Glutamatergic neuron (in vitro differentiated cells): ENCODE measurements around the gene TBC1D21. TPM values are rescaled to one million over a fixed set of nuclear protein-coding genes. Genes with fewer than 3 reads are reported as not detected.

Source experiments
- DNase-seq: peaks from one replicate; pipeline ENCODE4 v3.0.0; 2022
- H3K27ac Mint-ChIP-seq: one replicate; pipeline ENCODE4 v1.8.0; 2020; ENCODE audit warnings: mild to moderate bottlenecking, mixed read lengths, inconsistent platforms; ENCODE audit not compliant: unreplicated experiment
- H3K27me3 Mint-ChIP-seq: one replicate; pipeline ENCODE4 v1.8.0; 2020; ENCODE audit warnings: mild to moderate bottlenecking, moderate library complexity, mixed read lengths, inconsistent platforms; ENCODE audit not compliant: unreplicated experiment
- H3K36me3 Mint-ChIP-seq: one replicate; pipeline ENCODE4 v1.8.0; 2020; ENCODE audit warnings: mild to moderate bottlenecking, mixed read lengths, inconsistent platforms; ENCODE audit not compliant: unreplicated experiment
- H3K4me1 Mint-ChIP-seq: one replicate; pipeline ENCODE4 v1.8.0; 2020; ENCODE audit warnings: mild to moderate bottlenecking, low read depth, mixed read lengths, inconsistent platforms; ENCODE audit not compliant: unreplicated experiment
- H3K4me3 Mint-ChIP-seq: one replicate; pipeline ENCODE4 v1.8.0; 2020; ENCODE audit warnings: mild to moderate bottlenecking, mixed read lengths, inconsistent platforms; ENCODE audit not compliant: unreplicated experiment
- H3K9me3 Mint-ChIP-seq: one replicate; pipeline ENCODE4 v1.8.0; 2020; ENCODE audit warnings: mild to moderate bottlenecking, moderate library complexity, mixed read lengths, inconsistent platforms; ENCODE audit not compliant: unreplicated experiment
- CTCF ChIP-seq: fragments of 200-600 bp; sonication (generic); IDR thresholded peaks from one replicate; pipeline ENCODE4 v1.5.0; 2021; ENCODE audit not compliant: partially characterized antibody, unreplicated experiment
- total RNA-seq: library from RNA; stranded (reverse); fragmentation: NEBNext Ultra II Directional; extraction: Animal tissue kit (Norgen Biotek cat#: 25700); gene quantifications from one replicate; pipeline ENCODE4 v1.2.1, GENCODE V29; 2021; ENCODE audit not compliant: unreplicated experiment

TBC1D21 gene
- total RNA-seq, 1 donor from 2014 or later: not detected

GRCh38 chr15:73886717-73887345 lies 13.5 kb downstream of the TBC1D21 start:
- H3K9me3 Mint-ChIP-seq: peaks cover 3% of the 10 kb centered on the region
- peaks cover 19% of the 10 kb centered on the region for H3K27me3 Mint-ChIP-seq
- no peak for DNase-seq
- H3K36me3 Mint-ChIP-seq: no peaks in the 10 kb centered on the region
- no peak overlapping the region for H3K27ac Mint-ChIP-seq
- H3K4me1 Mint-ChIP-seq: no peaks in the 10 kb centered on the region
- H3K4me3 Mint-ChIP-seq: no peak overlapping the region
- TF ChIP-seq CTCF: no peak

- Mint-ChIP-seq H3K4me3 (no peak overlapping the region), H3K27me3 (peaks cover 16% of the 10 kb centered on the region)
These were observed 14.1 kb downstream of the TBC1D21 start for GRCh38 chr15:73887481-73887880.

GRCh38 chr15:73888224-73889041 lies 15.1 kb downstream of the TBC1D21 start:
- Mint-ChIP-seq H3K27me3 (peaks cover 17% of the 10 kb centered on the region), H3K9me3 (peaks cover 10% of the 10 kb centered on the region), H3K4me3 (no peak overlapping the region), H3K4me1 (no peaks in the 10 kb centered on the region), H3K27ac (no peak overlapping the region), H3K36me3 (peaks cover 10% of the 10 kb centered on the region)
- no peak for TF ChIP-seq CTCF
- DNase-seq: no peak

More at GRCh38 chr15:73887481-73887880, 14.1 kb downstream of the TBC1D21 start:
- H3K9me3 Mint-ChIP-seq: peaks cover 5% of the 10 kb centered on the region
- TF ChIP-seq CTCF: no peak
- no peaks in the 10 kb centered on the region for H3K4me1 Mint-ChIP-seq
- no peak overlapping the region for H3K27ac Mint-ChIP-seq
- DNase-seq: no peak
- H3K36me3 Mint-ChIP-seq: peaks cover under 1% of the 10 kb centered on the region

- peak overlapping the region; percentile 53 for H3K27ac Mint-ChIP-seq
- no peak for DNase-seq
- no peak overlapping the region for H3K4me3 Mint-ChIP-seq
- no peak for TF ChIP-seq CTCF
- H3K27me3 Mint-ChIP-seq: peaks cover 17% of the 10 kb centered on the region
- no peaks in the 10 kb centered on the region for H3K4me1 Mint-ChIP-seq
- peaks cover 8% of the 10 kb centered on the region for H3K9me3 Mint-ChIP-seq
- peaks cover 11% of the 10 kb centered on the region for H3K36me3 Mint-ChIP-seq
These were observed 15.8 kb downstream of the TBC1D21 start for GRCh38 chr15:73889053-73889761.
